K562 (cell line): Measurements from ENCODE around the gene TMEM69. TPM values are rescaled to one million over a fixed set of nuclear protein-coding genes. Genes with fewer than 3 reads are reported as not detected.

Source experiments
- CBFA2T2 ChIP-seq: fragments of 450-650 bp; conservative IDR thresholded peaks from 2 replicates; pipeline ENCODE4 v1.6.1; 2017; ENCODE audit warnings: mild to moderate bottlenecking
- EHMT2 ChIP-seq: fragments of 450-650 bp; IDR thresholded peaks from 2 replicates; pipeline ENCODE4 v1.6.1; 2018; ENCODE audit warnings: antibody characterized with exemption
- ESRRB ChIP-seq: fragments of 250-450 bp; sonication (Bioruptor Pico); IDR thresholded peaks from 2 replicates; pipeline ENCODE4 v1.5.0; 2020; ENCODE audit warnings: mild to moderate bottlenecking, moderate library complexity, borderline replicate concordance
- FOSL1 ChIP-seq: fragments of 200-800 bp; sonication (Bioruptor generic); conservative IDR thresholded peaks from 2 replicates; pipeline ENCODE4 v1.6.1; 2016; ENCODE audit warnings: missing genetic modification characterization, missing compliant biosample characterization
- GTF2B ChIP-seq: IDR thresholded peaks from 2 replicates; pipeline ENCODE4 v1.6.1; 2011; ENCODE audit not compliant: insufficient read length; ENCODE audit errors: extremely low read depth
- HDAC3 ChIP-seq: fragments of 450-650 bp; IDR thresholded peaks from 2 replicates; pipeline ENCODE4 v1.6.1; 2018; ENCODE audit warnings: borderline replicate concordance, mild to moderate bottlenecking, moderate library complexity; ENCODE audit not compliant: partially characterized antibody
- HNRNPL ChIP-seq: fragments of 200-400 bp; formaldehyde crosslinking; IDR thresholded peaks from 2 replicates; pipeline ENCODE4 v1.6.1; 2017; ENCODE audit warnings: low read depth, mild to moderate bottlenecking, low read length
- ILF3 ChIP-seq: fragments of 450-650 bp; IDR thresholded peaks from 2 replicates; pipeline ENCODE4 v1.6.1; 2018; ENCODE audit warnings: antibody characterized with exemption, mild to moderate bottlenecking, moderate library complexity, borderline replicate concordance
- KLF13 ChIP-seq: fragments of 450-650 bp; IDR thresholded peaks from 2 replicates; pipeline ENCODE4 v1.6.1; 2016; ENCODE audit warnings: missing genetic modification characterization, low read depth, mild to moderate bottlenecking, missing compliant biosample characterization, moderate library complexity, borderline replicate concordance
- NRF1 ChIP-seq, 2 experiments: fragments of 450-650 bp; IDR thresholded peaks in 1 of 2; conservative IDR thresholded peaks in 1 of 2; 2 replicates each; pipeline ENCODE4 v1.6.1; 2014; ENCODE audit warnings: mild to moderate bottlenecking in 2 of 2
- SAFB ChIP-seq: fragments of 200-400 bp; formaldehyde crosslinking; IDR thresholded peaks from 2 replicates; pipeline ENCODE4 v1.6.1; 2017; ENCODE audit warnings: low read depth, low read length, borderline replicate concordance
- SMAD3 ChIP-seq: fragments of 450-650 bp; formaldehyde crosslinking; conservative IDR thresholded peaks from 2 replicates; pipeline ENCODE4 v1.4.0; 2020; ENCODE audit warnings: mild to moderate bottlenecking
- TAF7 ChIP-seq: fragments of 450-650 bp; IDR thresholded peaks from 2 replicates; pipeline ENCODE4 v1.6.1; 2016; ENCODE audit warnings: missing genetic modification characterization, missing compliant biosample characterization
- TARDBP ChIP-seq: fragments of 450-650 bp; IDR thresholded peaks from 2 replicates; pipeline ENCODE4 v1.6.1; 2016
- ZBTB11 ChIP-seq, 3 experiments: fragments of 200-800 bp in 1 of 3; fragments of 250-450 bp in 1 of 3; fragments of 450-650 bp in 1 of 3; sonication (Bioruptor Pico) in 1 of 3; sonication (Bioruptor generic) in 1 of 3; formaldehyde crosslinking in 1 of 3; IDR thresholded peaks; 2 replicates each; pipeline versions ENCODE4 v1.6.1 to v1.8.0; 2016 to 2022; ENCODE audit warnings: mild to moderate bottlenecking in 2 of 3, missing genetic modification characterization in 2 of 3, missing compliant biosample characterization in 1 of 3, moderate library complexity in 1 of 3
- ZNF165 ChIP-seq: fragments of 250-450 bp; sonication (Bioruptor Pico); IDR thresholded peaks from 2 replicates; pipeline ENCODE4 v1.4.0; 2020; ENCODE audit warnings: borderline replicate concordance
- ZNF384 ChIP-seq: IDR thresholded peaks from 2 replicates; pipeline ENCODE4 v1.6.1; 2012; ENCODE audit warnings: low read depth, low read length, improper control_type of control experiment
- ZNF518B ChIP-seq: fragments of 250-450 bp; sonication (Bioruptor Pico); IDR thresholded peaks from 2 replicates; pipeline ENCODE4 v1.5.0; 2021; ENCODE audit warnings: mild to moderate bottlenecking, moderate library complexity
- polyA plus RNA-seq, 8 experiments: library from polyadenylated mRNA; depleted of rRNA in 4 of 8; stranded (reverse) in 5 of 8; unstranded in 3 of 8; fragments of >200 nt; fragmentation: Nextera tagmentation in 2 of 8; fragmentation: Illumina TruSeq in 1 of 8; extraction: Ambion mirVana in 2 of 8; extraction: Trizol in 1 of 8; gene quantifications; 2 replicates each; pipeline versions ENCODE4 v1.2.1 to v1.2.3, GENCODE V29; 2011 to 2014; ENCODE audit warnings: inconsistent platforms in 1 of 8, missing spikeins in 1 of 8
- total RNA-seq, 7 experiments: library from RNA; depleted of rRNA in 6 of 7; stranded (reverse); fragments of >200 nt in 6 of 7; fragmentation: Illumina TruSeq in 2 of 7; extraction: Trizol in 2 of 7; gene quantifications; 2 replicates each; pipeline versions ENCODE4 v1.2.1 to v1.2.3, GENCODE V29; 2011 to 2021; ENCODE audit warnings: low replicate concordance in 1 of 7

The TMEM69 gene
- total and polyA plus RNA-seq, 9 of the 15 experiments (the other 6 are each of a cell fraction or from before 2014, with no cell fraction given) = 47.3 to 248 (median 103) TPM

GRCh38 chr1:45686288-45687013, 1.5 kb upstream of the TMEM69 start, which contains the start of gene GPBP1L1 (continued):
- TF ChIP-seq ZBTB11 (CRISPR knock-in tag; IDR thresholded peaks at IDR 0.05) (no peak), GTF2B (peak; percentile 61), TAF7 (tag) (peak; percentile 57; the same call in 1 of the 2 replicates), KLF13 (peak; percentile 70; the same call in 1 of the 2 replicates), ESRRB (CRISPR knock-in tag) (no peak), EHMT2 (no peak), CBFA2T2 (no peak), HDAC3 (no peak), ZNF384 (no peak), SMAD3 (CRISPR knock-in tag) (0 out of 2 replicates have a peak, but pooled peaks have one; percentile 37), ILF3 (no peak), NRF1 (conservative IDR thresholded peaks at IDR 0.05 in 1 of 2, IDR thresholded peaks at IDR 0.05 in 1 of 2) (peak; percentile 98), ZNF518B (CRISPR knock-in tag) (no peak), HNRNPL (peak; percentile 67; the same call in 1 of the 2 replicates), FOSL1 (tag) (no peak), ZNF165 (CRISPR knock-in tag) (peak; percentile 48; the same call in 1 of the 2 replicates), TARDBP (no peak), SAFB (no peak)
